Skeletal muscle cell (primary cell): Measurements from ENCODE around the gene SLC32A1.

ENCODE experiments used
- DNase-seq: peaks from one replicate; pipeline ENCODE4 v3.0.0-alpha.2; 2010; ENCODE audit warnings: low read depth
- H3K4me3 ChIP-seq: 2 replicates; pipeline ENCODE4 v1.5.1; 2011; ENCODE audit warnings: low read depth, mild to moderate bottlenecking, control low read depth, low read length, moderate library complexity

Gene SLC32A1

DNA sequence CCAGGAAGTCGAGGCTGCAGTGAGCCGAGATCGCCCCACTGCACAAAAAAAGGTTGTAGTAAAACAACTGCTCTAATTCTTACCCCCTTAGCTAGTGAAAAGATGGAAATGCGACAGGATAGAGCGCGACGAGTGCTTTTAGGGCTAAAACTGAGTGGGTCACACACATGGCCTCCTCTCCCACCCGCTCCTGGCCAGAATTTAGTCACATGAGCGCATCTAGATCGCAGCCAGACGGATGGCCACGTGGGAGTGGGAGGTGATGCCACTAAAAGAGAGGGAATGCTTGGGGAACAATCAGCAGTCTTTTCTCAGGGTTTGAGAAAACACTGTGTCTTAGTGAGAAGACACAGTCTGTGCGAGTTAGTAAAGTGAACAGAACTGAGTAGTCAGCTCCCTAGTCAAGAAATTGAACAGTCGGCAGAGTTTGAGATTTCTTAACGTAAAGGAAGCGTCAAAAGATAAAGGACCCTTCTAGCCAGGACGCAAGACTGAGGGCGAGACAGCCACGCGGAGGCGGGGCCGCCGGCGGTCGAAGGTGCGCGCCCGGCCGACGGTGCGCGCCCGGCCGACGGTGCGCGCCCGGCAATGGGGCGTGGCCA, 23.3 kb downstream of the SLC32A1 start:
- no peak for DNase-seq
- peak overlapping the region; percentile 94 for H3K4me3 ChIP-seq

DNA sequence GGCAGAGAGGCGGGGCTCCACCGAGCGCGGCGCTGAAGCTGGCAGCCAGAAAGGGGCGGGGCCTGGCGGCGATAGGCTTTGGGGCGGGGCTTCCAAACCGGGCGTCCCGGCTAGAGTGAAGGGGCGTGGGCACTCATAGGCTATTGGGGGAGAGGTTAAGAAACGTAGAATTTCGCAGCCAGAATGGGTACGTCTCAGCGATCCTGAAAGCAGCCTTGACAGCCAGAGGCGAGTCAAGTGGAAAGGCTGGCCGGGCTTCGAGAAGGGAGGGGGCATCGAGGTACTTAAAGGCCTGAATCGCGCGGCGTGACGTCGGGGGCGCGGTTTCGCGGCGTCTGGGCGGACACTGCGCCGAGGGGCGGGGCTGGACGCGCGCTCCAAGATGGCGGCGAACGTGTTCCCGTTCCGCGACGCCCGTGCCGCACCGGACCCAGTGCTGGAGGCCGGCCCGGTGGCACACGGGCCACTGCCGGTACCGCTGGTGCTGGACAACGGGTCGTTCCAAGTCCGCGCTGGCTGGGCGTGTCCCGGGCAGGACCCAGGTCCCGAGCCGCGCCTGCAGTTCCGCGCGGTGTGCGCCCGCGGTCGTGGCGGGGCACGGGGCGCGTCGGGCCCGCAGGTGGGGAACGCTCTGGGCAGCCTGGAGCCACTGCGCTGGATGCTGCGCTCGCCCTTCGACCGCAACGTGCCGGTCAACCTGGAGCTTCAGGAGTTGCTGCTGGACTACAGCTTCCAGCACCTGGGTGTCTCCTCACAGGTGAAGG, 24.0 kb downstream of the SLC32A1 start, which contains the start of gene ACTR5:
ACTR5 (plus strand) TSS at position 364 of the 764 bp plus-strand sequence; CDS start at position 383, 19 bp downstream.
- peak; percentile 50 for DNase-seq
- peak within 1 kb of the TSS; percentile 94 for H3K4me3 ChIP-seq

DNA sequence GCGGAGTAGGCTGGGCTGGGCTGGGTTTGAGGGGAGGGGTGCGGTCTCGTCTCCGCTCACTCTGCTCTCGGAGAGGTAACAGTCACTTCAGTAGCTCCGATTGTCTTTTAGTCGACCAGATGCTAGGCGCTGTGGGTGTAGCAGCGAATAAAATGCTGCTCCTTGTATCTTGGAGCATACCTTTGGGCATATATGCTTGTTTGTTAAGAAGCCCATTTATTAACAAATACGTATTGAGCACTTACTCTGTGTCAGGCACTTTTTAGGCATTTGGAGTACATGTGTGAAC, 24.5 kb downstream of the SLC32A1 start:
- DNase-seq, result no peak
- H3K4me3 ChIP-seq, result peak overlapping the region; percentile 94

DNA sequence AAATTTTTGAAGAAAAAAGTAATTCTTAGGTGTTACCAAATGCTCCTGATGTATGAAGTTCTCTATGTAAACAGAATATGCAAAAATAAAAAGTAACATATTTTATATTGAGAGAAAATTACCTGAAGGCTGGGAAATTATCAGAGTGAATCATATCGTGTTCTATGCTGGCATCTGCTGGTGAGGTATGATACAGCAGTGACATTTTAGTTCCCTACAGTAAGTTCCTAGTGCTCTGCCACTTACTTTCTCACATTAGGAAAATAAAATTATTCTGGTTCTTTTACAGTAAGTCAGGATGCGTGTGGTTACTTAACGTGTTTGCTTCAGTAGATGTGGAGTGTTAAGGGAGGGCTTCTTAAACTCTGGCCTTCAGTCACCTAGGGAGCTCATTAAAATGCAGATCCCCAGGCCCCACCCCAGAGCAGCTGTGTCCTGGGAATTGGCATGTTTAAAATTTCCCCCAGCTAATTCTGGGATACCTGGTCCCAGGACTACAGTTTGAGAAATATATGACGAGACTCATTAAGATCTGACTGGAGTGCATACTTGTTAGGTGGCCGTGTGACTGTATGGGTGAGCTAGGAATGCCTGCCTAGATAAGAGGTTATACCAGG, 27.2 kb downstream of the SLC32A1 start:
- no peak overlapping the region for H3K4me3 ChIP-seq
- DNase-seq, result no peak

GRCh38 chr20:38752029-38752428, 27.7 kb downstream of the SLC32A1 start:
- no peak for DNase-seq
- no peak overlapping the region for H3K4me3 ChIP-seq

GRCh38 chr20:38754924-38755323, 30.6 kb downstream of the SLC32A1 start:
- DNase-seq, result no peak
- no peak overlapping the region for H3K4me3 ChIP-seq

GRCh38 chr20:38755324-38755910, 31.1 kb downstream of the SLC32A1 start:
- H3K4me3 ChIP-seq, result no peak overlapping the region

GRCh38 chr20:38757145-38757775, 33.0 kb downstream of the SLC32A1 start:
- no peak for DNase-seq
- H3K4me3 ChIP-seq, result no peak overlapping the region

More at GRCh38 chr20:38755324-38755910, 31.1 kb downstream of the SLC32A1 start:
- DNase-seq, result no peak

DNA sequence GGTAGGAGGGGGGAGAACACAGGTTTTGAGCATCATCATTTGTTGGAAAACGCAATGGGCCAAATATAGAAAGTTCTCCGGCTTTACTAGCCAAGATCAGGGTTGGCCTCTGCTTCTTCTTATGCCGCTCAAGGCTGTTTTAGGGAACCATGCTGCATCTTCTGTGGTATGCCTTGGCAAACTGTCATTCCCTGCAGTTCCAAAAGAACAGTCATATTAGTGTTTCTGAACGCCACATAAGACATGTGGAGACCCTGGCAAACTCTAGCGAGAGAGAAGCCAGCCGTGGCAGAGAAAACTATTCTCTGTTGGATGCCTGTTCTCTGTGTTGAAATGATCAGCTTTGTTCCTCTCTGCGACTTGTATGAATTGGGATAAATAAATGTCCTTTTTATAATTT, 34.8 kb downstream of the SLC32A1 start:
- H3K4me3 ChIP-seq, result no peak overlapping the region
- DNase-seq, result no peak

DNA sequence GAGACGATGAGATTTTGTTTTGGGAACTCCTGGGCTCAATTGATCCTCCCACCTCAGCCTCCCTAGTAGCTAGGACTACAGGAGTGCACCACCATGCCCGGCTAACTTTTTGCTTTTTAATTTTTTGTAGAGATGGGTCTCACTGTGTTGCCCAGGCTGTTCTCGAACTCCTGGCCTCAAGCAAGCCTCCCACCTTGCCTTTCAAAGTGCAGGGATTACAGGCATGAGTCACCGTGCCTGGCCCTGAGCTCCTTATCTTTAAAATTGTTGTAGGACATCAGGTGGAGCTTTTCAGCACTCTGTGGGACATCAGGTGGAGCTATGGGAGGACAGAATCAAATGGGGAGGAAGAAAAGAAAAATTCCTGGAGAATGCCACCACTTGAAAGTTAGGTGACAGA, 36.7 kb downstream of the SLC32A1 start:
- no peak for DNase-seq
- H3K4me3 ChIP-seq, result no peak overlapping the region

- H3K4me3 ChIP-seq, result no peak overlapping the region
- DNase-seq, result no peak
Observed at GRCh38 chr20:38762174-38762573, 37.9 kb downstream of the SLC32A1 start.

- no peak for DNase-seq
Observed at GRCh38 chr20:38763616-38764015, 39.3 kb downstream of the SLC32A1 start.

GRCh38 chr20:38764567-38765318, 40.5 kb downstream of the SLC32A1 start:
- peak; percentile 69 for DNase-seq
- H3K4me3 ChIP-seq, result no peak overlapping the region

More at GRCh38 chr20:38763616-38764015, 39.3 kb downstream of the SLC32A1 start:
- H3K4me3 ChIP-seq, result no peak overlapping the region

DNA sequence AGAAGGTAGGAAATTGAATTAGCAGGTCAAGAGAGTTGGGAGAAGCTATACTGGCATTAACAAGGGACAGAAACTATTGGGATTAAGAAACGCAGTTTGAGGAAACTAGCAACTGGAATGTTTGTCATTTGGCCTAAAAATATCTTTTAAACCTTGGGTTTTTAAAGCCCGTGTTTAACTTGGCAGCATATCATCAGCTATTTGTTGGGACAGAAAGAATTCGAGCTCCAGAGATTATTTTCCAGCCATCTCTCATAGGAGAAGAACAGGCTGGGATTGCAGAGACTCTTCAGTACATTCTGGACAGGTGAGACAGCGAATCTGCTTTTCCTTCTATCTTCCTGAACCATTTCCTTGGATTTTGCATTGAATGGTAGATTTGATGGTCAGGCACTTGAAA, 41.8 kb downstream of the SLC32A1 start:
- no peak for DNase-seq

DNA sequence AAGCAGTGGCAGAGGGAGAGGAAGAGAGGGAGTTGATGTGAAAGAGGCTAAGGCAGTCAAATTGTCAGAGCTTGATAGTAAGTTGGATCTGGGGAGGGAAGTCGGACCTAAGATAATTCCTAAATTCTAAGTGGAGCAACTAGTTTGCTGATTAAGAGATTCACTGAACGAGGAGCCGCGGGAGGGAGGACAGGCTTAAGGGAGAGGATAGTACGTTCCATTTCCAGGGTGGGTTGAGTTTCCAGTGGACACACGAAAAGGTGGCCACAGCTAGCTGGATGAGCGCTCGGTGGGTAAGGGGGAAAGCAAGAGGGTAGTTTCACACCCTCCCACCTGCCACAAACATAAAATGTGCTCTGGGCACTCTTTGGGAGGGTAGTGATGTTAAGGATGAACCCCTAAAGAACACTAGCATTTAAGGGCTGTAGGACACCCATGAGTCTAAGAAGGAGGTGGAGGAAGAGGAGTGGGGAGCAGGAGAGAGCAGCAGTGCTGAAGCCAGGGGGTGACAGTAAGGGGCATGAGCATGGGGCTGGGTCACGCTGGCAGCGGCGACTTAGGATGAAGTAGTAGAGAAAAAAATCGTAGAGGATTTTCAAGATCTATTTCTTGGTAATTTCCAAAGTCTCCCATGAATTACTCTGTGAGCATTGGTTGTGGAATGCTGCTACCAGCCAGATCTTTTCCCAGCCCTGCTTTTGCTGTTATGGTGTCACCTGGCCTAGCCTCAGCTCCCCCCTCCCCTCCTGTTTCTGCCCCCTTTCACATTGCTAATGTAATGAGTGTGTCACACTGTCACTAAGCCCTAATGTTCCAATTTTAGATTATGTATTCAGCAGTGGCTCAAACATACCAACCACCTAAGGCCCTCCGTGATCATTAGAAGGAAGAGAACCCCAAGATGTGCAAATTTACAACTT, 45.4 kb downstream of the SLC32A1 start:
- H3K4me3 ChIP-seq, result no peak overlapping the region
- DNase-seq, result no peak

More for the DNA sequence above, 41.8 kb downstream of the SLC32A1 start:
- H3K4me3 ChIP-seq, result no peak overlapping the region

DNA sequence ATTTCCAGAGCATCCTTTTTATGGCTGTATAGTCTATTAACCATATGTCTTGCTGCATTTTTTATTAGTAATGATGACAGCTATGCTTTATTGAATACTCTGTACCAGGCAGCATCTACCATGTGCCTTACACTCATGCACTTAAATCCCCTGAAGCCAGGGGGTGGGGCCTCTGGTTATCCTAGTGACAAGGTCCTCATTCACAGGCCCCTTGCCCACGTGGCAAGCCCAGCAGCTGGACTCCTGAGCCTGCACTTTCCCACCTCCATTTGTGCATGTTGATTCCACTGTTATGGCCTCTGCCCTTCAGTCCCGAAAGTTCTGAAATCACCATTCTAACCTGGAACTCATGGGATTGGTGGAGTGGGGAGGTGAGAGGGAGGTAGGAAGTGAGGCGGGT, 46.3 kb downstream of the SLC32A1 start:
- no peak for DNase-seq
- no peak overlapping the region for H3K4me3 ChIP-seq

GRCh38 chr20:38770970-38771369, 46.7 kb downstream of the SLC32A1 start:
- DNase-seq, result no peak
- H3K4me3 ChIP-seq, result no peak overlapping the region

DNA sequence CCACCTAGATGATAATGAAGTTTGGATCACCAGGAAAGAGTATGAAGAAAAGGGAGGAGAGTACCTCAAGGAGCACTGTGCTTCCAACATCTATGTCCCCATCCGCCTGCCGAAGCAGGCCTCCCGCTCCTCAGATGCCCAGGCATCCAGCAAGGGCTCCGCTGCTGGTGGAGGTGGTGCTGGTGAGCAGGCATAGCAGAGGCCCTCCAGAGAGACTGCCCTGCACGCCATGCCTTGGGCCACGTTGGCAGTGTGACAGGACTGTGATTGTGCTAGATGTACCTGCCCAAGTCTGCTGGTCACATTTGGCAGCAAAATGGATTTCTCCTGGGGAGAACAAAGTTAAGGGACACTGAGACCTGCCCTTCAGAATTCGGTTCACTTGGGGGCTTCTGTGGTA, 47.3 kb downstream of the SLC32A1 start:
- no peak overlapping the region for H3K4me3 ChIP-seq
- DNase-seq, result no peak
